HG03196 (cell line): ENCODE measurements around the gene CCN2.

Source experiments
- ATAC-seq: cut with Tn5 transposase; IDR thresholded peaks from one replicate; pipeline ENCODE4 v1.9.1; 2021; ENCODE audit not compliant: unreplicated experiment

CCN2 gene

GRCh38 chr6:131967948-131968347 is 16.8 kb upstream of the CCN2 start:
- ATAC-seq, result no peak

GRCh38 chr6:131966443-131966842 is 15.3 kb upstream of the CCN2 start:
- ATAC-seq, result no peak

GRCh38 chr6:131963063-131963462 is 11.9 kb upstream of the CCN2 start:
- ATAC-seq, result no peak

GRCh38 chr6:131960371-131961133 is 9.4 kb upstream of the CCN2 start:
- no peak for ATAC-seq

DNA sequence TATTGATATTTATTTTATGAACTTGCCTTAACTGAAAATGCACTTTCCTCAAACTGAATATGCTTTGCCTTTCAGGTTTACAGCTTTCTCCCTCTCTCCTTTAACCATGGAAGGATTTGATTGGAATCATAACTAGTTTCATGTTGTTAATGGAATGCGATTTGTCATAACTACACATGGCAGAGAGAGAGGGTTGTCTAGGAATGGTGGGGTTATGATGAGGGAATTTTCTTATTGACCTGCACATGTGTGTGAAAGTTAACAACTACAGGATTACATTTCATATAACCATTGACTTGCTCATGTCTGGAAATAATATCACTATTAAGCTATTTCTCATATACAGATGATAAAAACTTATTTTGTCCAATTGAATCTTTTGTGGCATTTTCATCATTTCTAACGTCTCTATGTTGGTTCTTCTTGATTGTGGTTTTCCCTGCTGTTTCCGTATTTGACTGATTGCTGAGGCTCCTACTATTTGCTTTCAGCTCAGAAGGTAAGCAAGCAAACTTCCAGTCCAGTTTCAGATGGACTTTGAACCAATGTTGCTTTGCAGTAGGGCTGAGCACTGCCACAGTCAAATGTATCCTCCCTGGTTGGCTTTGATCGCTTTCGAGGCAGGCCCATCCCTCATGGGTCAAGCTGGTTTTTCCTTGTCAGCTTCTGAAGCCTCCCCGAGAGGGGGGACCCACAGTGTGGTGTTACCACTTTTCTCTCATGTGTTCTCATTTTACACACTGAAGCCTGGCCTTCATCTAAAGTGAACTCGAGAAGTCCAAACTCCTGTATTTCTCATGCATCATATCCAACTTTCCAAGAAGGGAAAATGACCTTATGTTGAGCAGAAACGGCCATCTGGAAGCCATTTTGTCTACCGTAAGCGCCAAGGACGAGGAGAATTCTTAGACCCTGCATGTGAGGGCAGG is 7.6 kb upstream of the CCN2 start:
- no peak for ATAC-seq

- ATAC-seq, result no peak
Observed at GRCh38 chr6:131958095-131958494, 6.9 kb upstream of the CCN2 start.

DNA sequence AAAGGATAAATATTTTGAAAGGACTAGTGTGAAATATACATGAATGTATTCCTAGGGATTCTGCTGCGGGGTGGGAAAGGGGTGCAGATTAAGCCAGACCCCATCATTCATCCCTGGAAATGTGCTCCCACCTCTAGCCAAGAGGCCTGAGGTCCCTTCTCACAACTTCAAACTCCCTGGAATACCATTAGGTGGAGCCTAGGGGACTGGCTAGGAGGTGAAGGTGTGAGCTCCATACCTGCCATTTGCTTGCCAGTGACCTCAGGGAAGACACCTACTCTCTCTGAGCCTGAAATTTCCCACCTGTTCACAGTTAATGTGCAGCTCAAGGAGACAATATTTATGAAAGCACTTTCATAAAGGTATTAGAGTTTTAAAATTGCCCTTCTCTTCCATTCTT is 4.7 kb upstream of the CCN2 start:
- no peak for ATAC-seq

DNA sequence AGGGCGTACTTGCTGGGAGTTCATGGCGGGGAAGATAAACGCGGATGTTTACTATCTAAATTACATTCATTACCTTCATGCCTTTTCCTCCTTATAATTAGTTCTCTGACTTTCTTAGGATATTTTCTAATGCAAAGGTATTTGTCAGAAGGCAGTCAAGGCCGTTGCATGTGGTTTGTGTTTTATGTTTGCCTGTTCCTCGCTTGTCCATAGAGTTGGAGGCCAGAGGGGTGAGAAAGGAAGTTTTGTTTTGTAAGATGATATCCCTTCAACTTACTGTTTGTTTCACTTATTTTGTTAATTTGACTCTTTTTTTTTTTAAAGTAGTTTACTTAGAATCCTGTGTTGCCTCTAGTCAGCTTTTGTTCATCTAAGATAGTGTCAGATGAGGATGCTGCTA is 4.0 kb upstream of the CCN2 start:
- no peak for ATAC-seq

GRCh38 chr6:131954775-131955107 is 3.6 kb upstream of the CCN2 start:
- no peak for ATAC-seq

GRCh38 chr6:131954059-131954774 is 3.0 kb upstream of the CCN2 start:
- no peak for ATAC-seq

- ATAC-seq, result no peak
Observed at GRCh38 chr6:131952886-131953509, 1.8 kb upstream of the CCN2 start.

DNA sequence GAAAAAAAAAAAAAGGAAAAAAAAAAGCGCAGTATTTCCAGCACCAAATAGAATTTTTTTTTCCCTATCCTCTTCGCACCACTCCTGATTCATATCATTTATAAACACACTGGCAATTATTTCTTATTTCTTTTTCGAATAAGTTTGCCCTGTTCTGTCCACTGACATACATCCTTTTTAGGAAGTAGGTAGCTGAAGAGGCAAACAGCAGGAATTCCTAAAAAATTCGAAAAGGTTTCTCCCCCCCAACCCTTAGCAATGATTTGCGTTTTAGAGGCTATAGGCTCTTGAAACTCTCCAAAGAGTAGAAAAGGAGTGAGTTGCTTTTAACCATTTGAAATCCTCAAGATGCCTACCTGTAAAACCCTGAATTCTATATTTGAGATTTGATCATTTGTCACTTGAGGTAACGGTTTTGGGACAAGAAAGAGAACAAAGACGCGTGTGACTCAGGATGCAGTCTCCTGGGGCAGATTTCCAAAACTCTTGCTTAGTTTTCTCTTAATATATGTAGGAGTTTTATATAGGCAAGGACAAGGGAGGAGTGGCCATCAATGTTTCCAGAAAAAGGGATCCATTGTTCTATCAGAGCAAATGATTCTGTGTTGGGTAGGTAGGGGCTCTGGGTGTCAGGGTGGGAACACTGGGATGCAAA is 531 bp upstream of the CCN2 start:
- no peak for ATAC-seq

DNA sequence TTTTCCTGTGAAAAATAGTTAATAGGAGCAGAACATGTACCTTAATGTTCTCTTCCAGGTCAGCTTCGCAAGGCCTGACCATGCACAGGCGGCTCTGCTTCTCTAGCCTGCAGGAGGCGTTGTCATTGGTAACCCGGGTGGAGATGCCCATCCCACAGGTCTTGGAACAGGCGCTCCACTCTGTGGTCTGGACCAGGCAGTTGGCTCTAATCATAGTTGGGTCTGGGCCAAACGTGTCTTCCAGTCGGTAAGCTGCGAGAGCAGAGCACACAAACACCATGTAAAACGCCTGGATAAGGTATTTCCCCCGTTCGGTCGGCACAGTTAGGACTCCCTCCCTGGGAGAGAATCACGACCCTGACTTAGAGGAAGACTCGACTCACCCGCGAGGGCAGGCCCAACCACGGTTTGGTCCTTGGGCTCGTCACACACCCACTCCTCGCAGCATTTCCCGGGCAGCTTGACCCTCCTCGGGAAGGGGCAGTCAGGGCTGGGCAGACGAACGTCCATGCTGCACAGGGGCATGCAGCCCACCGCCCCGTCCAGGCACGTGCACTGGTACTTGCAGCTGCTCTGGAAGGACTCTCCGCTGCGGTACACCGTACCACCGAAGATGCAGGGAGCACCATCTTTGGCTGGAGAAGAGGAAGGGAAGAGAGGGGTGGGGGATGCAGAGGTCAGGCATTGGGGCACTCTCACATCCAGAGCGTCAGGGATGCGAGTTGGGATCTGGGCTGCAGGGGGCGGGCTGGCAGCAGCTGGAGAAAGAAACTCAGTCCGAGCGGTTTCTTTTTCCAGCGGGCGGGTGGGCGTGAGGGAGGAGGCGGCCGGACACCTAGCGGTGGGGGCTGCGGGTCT is 1.0 kb downstream of the CCN2 start:
- no peak for ATAC-seq

- no peak for ATAC-seq
Observed at GRCh38 chr6:131949620-131949908, 1.6 kb downstream of the CCN2 start.

DNA sequence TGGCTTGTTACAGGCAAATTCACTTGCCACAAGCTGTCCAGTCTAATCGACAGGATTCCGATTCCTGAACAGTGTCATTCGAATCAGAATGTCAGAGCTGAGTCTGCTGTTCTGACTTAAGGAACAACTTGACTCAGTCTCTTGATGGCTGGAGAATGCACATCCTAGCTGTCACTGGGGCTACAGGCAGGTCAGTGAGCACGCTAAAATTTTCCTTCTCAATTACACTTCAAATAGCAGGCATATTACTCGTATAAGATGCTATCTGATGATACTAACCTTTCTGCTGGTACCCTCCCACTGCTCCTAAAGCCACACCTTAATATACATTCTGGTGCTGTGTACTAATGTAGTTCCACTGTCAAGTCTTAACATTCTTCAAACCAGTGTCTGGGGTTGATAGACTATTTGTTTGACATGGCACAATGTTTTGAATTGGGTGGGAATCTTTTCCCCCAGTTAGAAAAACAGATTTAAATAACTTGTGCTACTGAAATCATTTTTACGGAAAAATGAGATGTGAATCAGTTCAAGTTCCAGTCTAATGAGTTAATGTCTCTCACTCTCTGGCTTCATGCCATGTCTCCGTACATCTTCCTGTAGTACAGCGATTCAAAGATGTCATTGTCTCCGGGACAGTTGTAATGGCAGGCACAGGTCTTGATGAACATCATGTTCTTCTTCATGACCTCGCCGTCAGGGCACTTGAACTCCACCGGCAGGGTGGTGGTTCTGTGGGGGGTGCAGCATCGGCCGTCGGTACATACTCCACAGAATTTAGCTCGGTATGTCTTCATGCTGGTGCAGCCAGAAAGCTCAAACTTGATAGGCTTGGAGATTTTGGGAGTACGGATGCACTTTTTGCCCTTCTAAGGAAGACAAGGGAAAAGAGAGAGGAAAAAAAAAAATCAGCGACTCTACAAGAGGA is 2.2 kb downstream of the CCN2 start:
- no peak for ATAC-seq

- no peak for ATAC-seq
Observed at GRCh38 chr6:131947986-131948661, 3.0 kb downstream of the CCN2 start.

GRCh38 chr6:131946992-131947955 is 3.9 kb downstream of the CCN2 start:
- ATAC-seq, result no peak
